HepG2 (cell line): ENCODE data around the gene AUTS2. TPM values are rescaled to one million over a fixed set of nuclear protein-coding genes. Genes with fewer than 3 reads are reported as not detected.

Experiments
- NR2C2 ChIP-seq: sonication (generic); formaldehyde crosslinking; IDR thresholded peaks from 2 replicates; pipeline ENCODE4 v1.4.0; 2020; ENCODE audit warnings: missing genetic modification reagents, mild to moderate bottlenecking, moderate library complexity, borderline replicate concordance
- SMARCC2 ChIP-seq: fragments of 450-650 bp; IDR thresholded peaks from 2 replicates; pipeline ENCODE4 v1.6.1; 2017; ENCODE audit warnings: antibody characterized with exemption, mild to moderate bottlenecking
- XBP1 ChIP-seq: sonication (generic); formaldehyde crosslinking; IDR thresholded peaks from 2 replicates; pipeline ENCODE4 v1.5.0; 2020; ENCODE audit warnings: missing genetic modification reagents
- ZNF317 ChIP-seq: sonication (generic); formaldehyde crosslinking; IDR thresholded peaks from 2 replicates; pipeline ENCODE4 v1.5.0; 2020; ENCODE audit warnings: mild to moderate bottlenecking, missing genetic modification reagents
- polyA plus RNA-seq, 8 experiments: library from polyadenylated mRNA; depleted of rRNA in 3 of 8; stranded (reverse) in 7 of 8; unstranded in 1 of 8; fragments of >200 nt; fragmentation: Illumina TruSeq in 4 of 8; extraction: Trizol in 4 of 8; gene quantifications; 2 replicates each; pipeline versions ENCODE4 v1.2.1 to v1.2.3, GENCODE V29; 2011 to 2016; ENCODE audit warnings: low read depth in 4 of 8, missing spikeins in 1 of 8, mixed read lengths in 1 of 8; ENCODE audit not compliant: insufficient read depth in 1 of 8
- total RNA-seq, 5 experiments: library from RNA; depleted of rRNA; stranded (reverse); fragments of >200 nt; fragmentation: Illumina TruSeq; extraction: Trizol; gene quantifications; 2 replicates each; pipeline ENCODE4 v1.2.3, GENCODE V29; 2016; ENCODE audit warnings: low read depth in 1 of 5
- TF ChIP-seq, protein P1 (sequence below): sonication (generic); formaldehyde crosslinking; IDR thresholded peaks from 2 replicates; pipeline ENCODE4 v1.8.0; 2022; ENCODE audit warnings: mild to moderate bottlenecking, missing genetic modification reagents; ENCODE audit not compliant: insufficient replicate concordance
- TF ChIP-seq, protein P2 (sequence below): sonication (generic); formaldehyde crosslinking; IDR thresholded peaks from 2 replicates; pipeline ENCODE4 v1.4.0; 2020; ENCODE audit warnings: missing genetic modification reagents
- TF ChIP-seq, protein P3 (sequence below): sonication (generic); formaldehyde crosslinking; IDR thresholded peaks from 2 replicates; pipeline ENCODE4 v1.4.0; 2020; ENCODE audit warnings: missing genetic modification reagents

The AUTS2 gene
- total and polyA plus RNA-seq, 2 of the 13 experiments (the other 11 are each of a cell fraction or from before 2014, with no cell fraction given): 0.38 TPM; not detected in 1

DNA sequence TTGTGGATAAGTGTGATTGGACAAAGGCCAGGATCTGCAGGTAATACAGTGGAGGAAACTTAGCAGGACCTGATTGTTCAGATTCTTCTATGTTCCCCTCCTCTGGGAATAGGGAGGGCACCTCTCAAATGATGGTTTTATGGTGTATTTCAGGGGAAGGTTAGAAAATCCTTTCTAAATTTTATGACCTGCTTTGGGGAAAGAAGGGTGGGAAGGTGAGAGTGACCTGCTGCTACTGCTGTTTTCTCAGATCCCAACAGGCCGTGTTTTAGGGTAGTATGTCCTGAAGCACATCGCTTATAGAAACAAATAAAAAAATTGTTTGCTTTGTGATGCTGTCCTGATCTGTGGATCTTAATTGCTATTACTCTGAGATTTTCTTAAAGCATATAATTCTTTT lies 1129.6 kb downstream of the AUTS2 start (continued):
- TF ChIP-seq XBP1 (CRISPR knock-in tag): no peak
- TF ChIP-seq, protein P1, sequence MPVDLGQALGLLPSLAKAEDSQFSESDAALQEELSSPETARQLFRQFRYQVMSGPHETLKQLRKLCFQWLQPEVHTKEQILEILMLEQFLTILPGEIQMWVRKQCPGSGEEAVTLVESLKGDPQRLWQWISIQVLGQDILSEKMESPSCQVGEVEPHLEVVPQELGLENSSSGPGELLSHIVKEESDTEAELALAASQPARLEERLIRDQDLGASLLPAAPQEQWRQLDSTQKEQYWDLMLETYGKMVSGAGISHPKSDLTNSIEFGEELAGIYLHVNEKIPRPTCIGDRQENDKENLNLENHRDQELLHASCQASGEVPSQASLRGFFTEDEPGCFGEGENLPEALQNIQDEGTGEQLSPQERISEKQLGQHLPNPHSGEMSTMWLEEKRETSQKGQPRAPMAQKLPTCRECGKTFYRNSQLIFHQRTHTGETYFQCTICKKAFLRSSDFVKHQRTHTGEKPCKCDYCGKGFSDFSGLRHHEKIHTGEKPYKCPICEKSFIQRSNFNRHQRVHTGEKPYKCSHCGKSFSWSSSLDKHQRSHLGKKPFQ: no peak
- TF ChIP-seq ZNF317 (CRISPR knock-in tag): no peak
- TF ChIP-seq, protein P2, sequence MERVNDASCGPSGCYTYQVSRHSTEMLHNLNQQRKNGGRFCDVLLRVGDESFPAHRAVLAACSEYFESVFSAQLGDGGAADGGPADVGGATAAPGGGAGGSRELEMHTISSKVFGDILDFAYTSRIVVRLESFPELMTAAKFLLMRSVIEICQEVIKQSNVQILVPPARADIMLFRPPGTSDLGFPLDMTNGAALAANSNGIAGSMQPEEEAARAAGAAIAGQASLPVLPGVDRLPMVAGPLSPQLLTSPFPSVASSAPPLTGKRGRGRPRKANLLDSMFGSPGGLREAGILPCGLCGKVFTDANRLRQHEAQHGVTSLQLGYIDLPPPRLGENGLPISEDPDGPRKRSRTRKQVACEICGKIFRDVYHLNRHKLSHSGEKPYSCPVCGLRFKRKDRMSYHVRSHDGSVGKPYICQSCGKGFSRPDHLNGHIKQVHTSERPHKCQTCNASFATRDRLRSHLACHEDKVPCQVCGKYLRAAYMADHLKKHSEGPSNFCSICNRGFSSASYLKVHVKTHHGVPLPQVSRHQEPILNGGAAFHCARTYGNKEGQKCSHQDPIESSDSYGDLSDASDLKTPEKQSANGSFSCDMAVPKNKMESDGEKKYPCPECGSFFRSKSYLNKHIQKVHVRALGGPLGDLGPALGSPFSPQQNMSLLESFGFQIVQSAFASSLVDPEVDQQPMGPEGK (CRISPR knock-in tag): no peak
- TF ChIP-seq SMARCC2: no peak
- TF ChIP-seq, protein P3, sequence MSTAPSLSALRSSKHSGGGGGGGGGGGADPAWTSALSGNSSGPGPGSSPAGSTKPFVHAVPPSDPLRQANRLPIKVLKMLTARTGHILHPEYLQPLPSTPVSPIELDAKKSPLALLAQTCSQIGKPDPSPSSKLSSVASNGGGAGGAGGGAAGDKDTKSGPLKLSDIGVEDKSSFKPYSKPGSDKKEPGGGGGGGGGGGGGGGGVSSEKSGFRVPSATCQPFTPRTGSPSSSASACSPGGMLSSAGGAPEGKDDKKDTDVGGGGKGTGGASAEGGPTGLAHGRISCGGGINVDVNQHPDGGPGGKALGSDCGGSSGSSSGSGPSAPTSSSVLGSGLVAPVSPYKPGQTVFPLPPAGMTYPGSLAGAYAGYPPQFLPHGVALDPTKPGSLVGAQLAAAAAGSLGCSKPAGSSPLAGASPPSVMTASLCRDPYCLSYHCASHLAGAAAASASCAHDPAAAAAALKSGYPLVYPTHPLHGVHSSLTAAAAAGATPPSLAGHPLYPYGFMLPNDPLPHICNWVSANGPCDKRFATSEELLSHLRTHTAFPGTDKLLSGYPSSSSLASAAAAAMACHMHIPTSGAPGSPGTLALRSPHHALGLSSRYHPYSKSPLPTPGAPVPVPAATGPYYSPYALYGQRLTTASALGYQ (CRISPR knock-in tag): no peak
- TF ChIP-seq NR2C2 (CRISPR knock-in tag): no peak
